ENCODE results near the gene ATG7. TPM values are rescaled to one million over a fixed set of nuclear protein-coding genes. Genes with fewer than 3 reads are reported as not detected.

ATG7 gene
- total RNA-seq, 1 experiment from 2014 or later, result 29.3 TPM

DNA sequence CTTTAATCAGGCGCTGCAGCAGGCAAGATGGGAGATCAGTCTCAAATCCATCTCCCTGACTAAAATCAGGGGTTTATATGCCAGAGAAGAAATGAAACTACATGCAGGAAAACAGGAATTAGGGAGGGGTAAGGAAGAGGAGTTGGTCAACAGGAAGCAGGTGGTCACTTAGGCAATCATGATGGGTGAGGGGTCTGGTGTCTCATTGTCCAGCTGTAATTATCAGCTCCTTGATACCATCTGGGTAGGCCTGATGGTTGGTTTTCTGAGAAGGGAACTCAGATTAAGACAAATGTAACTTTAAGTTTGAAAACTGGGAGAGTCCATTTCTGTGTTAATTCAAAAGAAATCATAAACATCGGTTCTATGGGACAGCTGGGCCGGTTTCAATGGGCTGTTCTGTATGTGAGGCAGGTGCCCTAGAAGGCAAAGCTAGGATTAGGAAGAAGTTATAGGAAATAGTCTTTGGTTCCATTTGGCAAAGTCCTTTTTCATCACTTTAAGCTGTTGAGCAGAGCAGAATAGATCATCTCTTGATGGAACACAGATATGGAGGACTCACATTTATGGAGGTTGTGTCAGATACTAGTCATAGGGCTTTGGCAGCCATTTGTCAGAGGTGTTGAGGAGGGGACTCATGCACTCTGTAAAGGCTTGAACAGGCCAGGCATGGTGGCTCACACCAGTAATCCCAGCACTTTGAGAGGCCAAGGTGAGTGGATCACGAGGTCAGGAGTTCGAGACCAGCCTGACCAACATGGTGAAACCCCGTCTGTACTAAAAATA is 222.1 kb downstream of the ATG7 start:
- ATAC-seq (no peak), DNase-seq (ENCODE audit: low read depth, low spot score) (no peak)
- intact Hi-C loops (cut with micrococcal nuclease), result no loop called here
- Histone ChIP-seq H3K9me2 (ENCODE audit: insufficient read depth) (no peaks in the 10 kb centered on the region), H3K4me2 (ENCODE audit: low read length) (no peak overlapping the region), H3K27ac (ENCODE audit: low read depth, low read length) (no peak overlapping the region), H4K20me1 (ENCODE audit: insufficient read depth) (no peaks in the 10 kb centered on the region), H3K79me2 (ENCODE audit: insufficient read depth, low read length) (no peaks in the 10 kb centered on the region), H3K27me3 (ENCODE audit: insufficient read depth, low read length) (no peaks in the 10 kb centered on the region), H3K9me3 (ENCODE audit: control insufficient read depth in 1 of 2, insufficient read depth in 1 of 2, low read depth in 1 of 2, low read length in 2 of 2) (no peaks in the 10 kb centered on the region), H3K4me1 (ENCODE audit: control insufficient read depth in 1 of 2, insufficient read depth in 2 of 2, low read length in 2 of 2) (peaks cover 13 to 15% of the 10 kb centered on the region in 2 experiments), H2AFZ (ENCODE audit: low read depth, low read length, poor library complexity, severe bottlenecking) (no peak overlapping the region), H3K4me3 (replicated peaks in 1 of 2; ENCODE audit: low read depth in 1 of 2, low read length in 2 of 2) (no peak overlapping the region), H3K9ac (ENCODE audit: low read length) (no peak overlapping the region), H3K36me3 (ENCODE audit: control insufficient read depth in 1 of 2, insufficient read depth in 2 of 2, low read length in 2 of 2) (no peaks in the 10 kb centered on the region)
- TF ChIP-seq CTCF (IDR thresholded peaks at IDR 0.05 in 2 of 3, conservative IDR thresholded peaks at IDR 0.05 in 1 of 3; ENCODE audit: borderline replicate concordance in 1 of 3, insufficient read depth in 1 of 3, low read depth in 2 of 3, low read length in 2 of 3) (no peak), POLR2A (IDR thresholded peaks at IDR 0.05; ENCODE audit: borderline replicate concordance, extremely low read depth, insufficient read depth, insufficient read length) (no peak), SRF (IDR thresholded peaks at IDR 0.05; ENCODE audit: low read depth) (no peak), FOSL1 (IDR thresholded peaks at IDR 0.05; ENCODE audit: low read depth) (no peak), RAD21 (IDR thresholded peaks at IDR 0.05; ENCODE audit: low read depth) (no peak), EGR1 (IDR thresholded peaks at IDR 0.05; ENCODE audit: low read depth) (no peak), ZFX (IDR thresholded peaks at IDR 0.05) (no peak), EZH2phosphoT487 (IDR thresholded peaks at IDR 0.05; ENCODE audit: borderline replicate concordance) (no peak), CBX3 (IDR thresholded peaks at IDR 0.05; ENCODE audit: low read depth) (no peak), SIN3A (IDR thresholded peaks at IDR 0.05; ENCODE audit: low read depth) (no peak), ZNF274 (IDR thresholded peaks at IDR 0.05; ENCODE audit: low read depth, low read length) (no peak)
- RAD21 ChIA-PET (ENCODE audit: low non-redundant PET in 1 of 2, low total read pairs in 2 of 2, uncharacterized antibody in 2 of 2, unreplicated experiment in 2 of 2), result no interaction called here
- CTCF ChIA-PET, result no interaction called here
- POLR2A ChIA-PET, result no interaction called here
- BruUV-seq (replicated peaks), result no TSS peak

All from HCT116 (cell line).